Measurements from ENCODE around the gene EXOC8.
"Not testable (repeated sequence)": the region's sequence is repeated elsewhere in the genome, so short reads cannot be mapped to it uniquely, and the experiment has no call there.

GRCh38 chr1:231348856-231349255, 11.2 kb upstream of the EXOC8 start:
- TF ChIP-seq POLR2AphosphoS5, POLR2A, TAF1 (IDR thresholded peaks at IDR 0.05; ENCODE audit: low read depth, low read length): not testable (repeated sequence)
